Suprapubic skin (tissue), 4 donors: ENCODE measurements around the gene BLNK. TPM values are rescaled to one million over a fixed set of nuclear protein-coding genes. Genes with fewer than 3 reads are reported as not detected.

Source experiments
- DNase-seq, 2 donors: peaks; one replicate each; pipeline ENCODE4 v3.0.0-alpha.2; 2019; ENCODE audit warnings: low spot score in 2 of 2
- H3K27ac ChIP-seq: fragments of 200-600 bp; sonication (generic); one replicate; pipeline ENCODE4 v1.5.1; 2019
- H3K27me3 ChIP-seq: fragments of 200-600 bp; sonication (generic); one replicate; pipeline ENCODE4 v1.5.1; 2019
- H3K36me3 ChIP-seq: fragments of 200-600 bp; sonication (generic); one replicate; pipeline ENCODE4 v1.5.1; 2019
- H3K4me1 ChIP-seq: fragments of 200-600 bp; sonication (generic); one replicate; pipeline ENCODE4 v1.5.1; 2019
- H3K4me3 ChIP-seq: fragments of 200-600 bp; sonication (generic); one replicate; pipeline ENCODE4 v1.5.1; 2019; ENCODE audit warnings: mild to moderate bottlenecking
- H3K9me3 ChIP-seq: fragments of 200-600 bp; sonication (generic); one replicate; pipeline ENCODE4 v1.5.1; 2019
- EP300 ChIP-seq: sonication (generic); formaldehyde crosslinking; IDR thresholded peaks from one replicate; pipeline ENCODE4 v1.6.1; 2017; ENCODE audit warnings: antibody characterized with exemption
- POLR2A ChIP-seq, 2 donors: fragments of 450-650 bp; IDR thresholded peaks; one replicate each; pipeline ENCODE4 v1.6.1; 2017; ENCODE audit warnings: antibody characterized with exemption in 2 of 2, mild to moderate bottlenecking in 2 of 2, moderate library complexity in 2 of 2
- POLR2AphosphoS5 ChIP-seq, 3 donors: sonication (generic); formaldehyde crosslinking; IDR thresholded peaks; one replicate each; pipeline ENCODE4 v1.6.1; 2017; ENCODE audit warnings: antibody characterized with exemption in 3 of 3
- WGBS: methylation state at CpG from one replicate; pipeline ENCODE4 v1.1.5; 2018; 5-methylcytosine and 5-hydroxymethylcytosine counted together
- total RNA-seq, 4 donors: library from RNA; depleted of rRNA; stranded (reverse); fragments of >200 nt; gene quantifications; one replicate each; pipeline ENCODE4 v1.1.0, GENCODE V29; 2016
- TF ChIP-seq, protein P1 (sequence below), 2 donors: fragments of 200-600 bp in 1 of 2; fragments of 450-650 bp in 1 of 2; sonication (generic) in 1 of 2; IDR thresholded peaks; one replicate each; pipeline ENCODE4 v1.5.1; 2016 to 2019; ENCODE audit warnings: antibody characterized with exemption in 2 of 2, mild to moderate bottlenecking in 1 of 2, moderate library complexity in 1 of 2

The BLNK gene
- total RNA-seq, 4 donors from 2014 or later, result 4.7 to 9.7 (median 5.7) TPM

DNA sequence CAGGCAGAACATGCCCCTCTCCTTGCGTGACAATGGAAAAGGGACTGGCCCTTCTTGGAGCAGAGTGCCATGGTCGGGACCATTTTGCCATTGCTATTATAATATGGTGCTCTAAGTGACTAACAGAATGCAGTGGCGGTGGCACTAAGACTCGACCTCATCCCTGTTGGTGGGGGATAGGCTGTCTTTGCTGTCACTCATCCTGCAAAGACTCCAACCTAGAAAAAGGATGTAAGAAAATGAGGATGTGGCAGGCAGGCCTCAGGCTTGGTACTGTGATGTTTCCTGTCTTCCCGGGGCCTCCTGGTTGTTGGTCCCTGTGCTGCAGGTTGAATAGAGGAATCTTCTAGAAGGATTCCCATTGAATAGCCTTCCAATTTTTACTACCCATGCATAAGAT lies 18.6 kb downstream of the BLNK start:
- H3K36me3 ChIP-seq, result no peaks in the 10 kb centered on the region
- TF ChIP-seq POLR2AphosphoS5 (IDR thresholded peaks at IDR 0.05), result no peak
- no peak for TF ChIP-seq EP300
- no peak for TF ChIP-seq POLR2A (IDR thresholded peaks at IDR 0.05)
- TF ChIP-seq, protein P1, sequence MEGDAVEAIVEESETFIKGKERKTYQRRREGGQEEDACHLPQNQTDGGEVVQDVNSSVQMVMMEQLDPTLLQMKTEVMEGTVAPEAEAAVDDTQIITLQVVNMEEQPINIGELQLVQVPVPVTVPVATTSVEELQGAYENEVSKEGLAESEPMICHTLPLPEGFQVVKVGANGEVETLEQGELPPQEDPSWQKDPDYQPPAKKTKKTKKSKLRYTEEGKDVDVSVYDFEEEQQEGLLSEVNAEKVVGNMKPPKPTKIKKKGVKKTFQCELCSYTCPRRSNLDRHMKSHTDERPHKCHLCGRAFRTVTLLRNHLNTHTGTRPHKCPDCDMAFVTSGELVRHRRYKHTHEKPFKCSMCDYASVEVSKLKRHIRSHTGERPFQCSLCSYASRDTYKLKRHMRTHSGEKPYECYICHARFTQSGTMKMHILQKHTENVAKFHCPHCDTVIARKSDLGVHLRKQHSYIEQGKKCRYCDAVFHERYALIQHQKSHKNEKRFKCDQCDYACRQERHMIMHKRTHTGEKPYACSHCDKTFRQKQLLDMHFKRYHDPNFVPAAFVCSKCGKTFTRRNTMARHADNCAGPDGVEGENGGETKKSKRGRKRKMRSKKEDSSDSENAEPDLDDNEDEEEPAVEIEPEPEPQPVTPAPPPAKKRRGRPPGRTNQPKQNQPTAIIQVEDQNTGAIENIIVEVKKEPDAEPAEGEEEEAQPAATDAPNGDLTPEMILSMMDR (IDR thresholded peaks at IDR 0.05), result no peak
- WGBS, result 88% methylated on average over 5 of the region's 5 CpGs
- H3K4me3 ChIP-seq, result no peak overlapping the region
- H3K27ac ChIP-seq, result no peak overlapping the region
- no peaks in the 10 kb centered on the region for H3K27me3 ChIP-seq
- H3K9me3 ChIP-seq, result no peaks in the 10 kb centered on the region
- peaks cover 5% of the 10 kb centered on the region for H3K4me1 ChIP-seq
- DNase-seq, result no peak

DNA sequence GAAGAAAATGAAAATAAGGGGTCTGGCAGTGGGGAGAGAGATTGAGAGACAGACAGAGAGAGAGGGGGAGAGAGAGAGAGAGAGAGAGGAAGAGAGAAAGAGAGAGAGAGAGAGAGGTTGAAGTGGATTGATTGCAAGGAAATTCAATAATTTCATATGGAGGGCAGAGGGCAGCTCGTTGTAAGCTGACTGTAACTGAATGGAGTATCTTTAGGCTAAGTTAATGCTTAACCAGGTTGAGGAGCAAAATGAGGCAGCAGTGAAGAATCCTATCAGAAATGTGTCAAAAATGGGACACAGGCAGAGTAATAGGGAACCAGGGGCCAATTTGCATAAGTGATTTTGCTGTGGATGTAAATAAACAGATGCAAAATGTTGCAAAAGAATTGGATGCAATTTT lies 21.0 kb downstream of the BLNK start:
- Histone ChIP-seq H3K27ac (no peak overlapping the region), H3K9me3 (no peaks in the 10 kb centered on the region), H3K4me1 (no peaks in the 10 kb centered on the region), H3K36me3 (no peaks in the 10 kb centered on the region), H3K4me3 (no peak overlapping the region), H3K27me3 (no peaks in the 10 kb centered on the region)
- TF ChIP-seq EP300 (no peak), POLR2AphosphoS5 (IDR thresholded peaks at IDR 0.05) (no peak), POLR2A (IDR thresholded peaks at IDR 0.05) (no peak)
- TF ChIP-seq, protein P1 (IDR thresholded peaks at IDR 0.05), result no peak
- WGBS, result 77% methylated on average over 1 of the region's 1 CpG
- no peak for DNase-seq

DNA sequence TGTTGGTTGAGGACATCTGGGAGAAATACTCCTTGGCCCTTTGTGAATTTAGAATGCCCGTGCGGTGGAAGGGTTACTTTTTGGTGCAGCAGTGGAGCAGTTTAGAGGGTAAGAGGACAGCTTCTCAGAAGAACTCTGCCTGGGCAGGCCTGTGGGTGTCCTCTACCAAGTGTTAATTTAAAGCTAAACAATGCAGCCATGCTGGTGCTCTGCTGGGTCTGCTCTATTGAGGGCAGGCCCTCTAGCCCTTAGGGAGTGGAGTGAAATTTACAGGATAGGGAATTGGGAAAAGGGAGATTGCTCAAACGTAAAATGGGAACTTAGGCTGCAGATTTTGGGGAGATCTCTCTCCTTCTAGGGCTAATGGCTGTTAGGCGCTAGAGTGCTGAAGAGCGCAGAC lies 22.1 kb downstream of the BLNK start:
- no peaks in the 10 kb centered on the region for H3K36me3 ChIP-seq
- DNase-seq, result no peak
- WGBS, result 89% methylated on average over 5 of the region's 5 CpGs
- TF ChIP-seq POLR2AphosphoS5 (IDR thresholded peaks at IDR 0.05) (no peak), EP300 (no peak)
- no peak overlapping the region for H3K27ac ChIP-seq
- no peaks in the 10 kb centered on the region for H3K27me3 ChIP-seq
- no peak overlapping the region for H3K4me3 ChIP-seq
- H3K4me1 ChIP-seq, result no peaks in the 10 kb centered on the region
- no peaks in the 10 kb centered on the region for H3K9me3 ChIP-seq

DNA sequence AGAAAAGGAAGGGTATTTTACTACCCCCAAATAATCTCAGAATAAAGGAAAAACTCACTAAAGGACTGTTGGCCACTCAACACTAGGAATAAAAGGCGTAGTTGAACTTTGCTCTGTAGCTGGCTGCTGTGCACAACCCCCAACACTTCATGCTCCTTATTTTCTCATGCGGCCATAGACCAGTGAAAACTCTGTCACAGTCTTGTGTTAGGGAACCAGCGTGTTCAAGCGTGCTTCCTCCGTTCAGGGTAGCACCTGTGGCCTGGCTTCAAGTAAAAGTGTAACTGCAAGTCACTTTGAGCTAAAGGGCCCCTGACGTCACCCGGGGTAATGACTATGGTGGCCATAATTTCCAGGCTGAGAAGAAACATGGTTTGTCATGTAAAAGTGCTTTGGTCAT lies 27.0 kb downstream of the BLNK start:
- Histone ChIP-seq H3K27ac (no peak overlapping the region), H3K4me1 (no peaks in the 10 kb centered on the region), H3K9me3 (no peaks in the 10 kb centered on the region), H3K27me3 (no peaks in the 10 kb centered on the region), H3K4me3 (no peak overlapping the region), H3K36me3 (no peaks in the 10 kb centered on the region)
- WGBS, result 87% methylated on average over 7 of the region's 7 CpGs
- no peak for DNase-seq
- no peak for TF ChIP-seq POLR2AphosphoS5 (IDR thresholded peaks at IDR 0.05)
- no peak for TF ChIP-seq POLR2A (IDR thresholded peaks at IDR 0.05)
- TF ChIP-seq EP300, result no peak
- TF ChIP-seq, protein P1 (IDR thresholded peaks at IDR 0.05), result no peak

DNA sequence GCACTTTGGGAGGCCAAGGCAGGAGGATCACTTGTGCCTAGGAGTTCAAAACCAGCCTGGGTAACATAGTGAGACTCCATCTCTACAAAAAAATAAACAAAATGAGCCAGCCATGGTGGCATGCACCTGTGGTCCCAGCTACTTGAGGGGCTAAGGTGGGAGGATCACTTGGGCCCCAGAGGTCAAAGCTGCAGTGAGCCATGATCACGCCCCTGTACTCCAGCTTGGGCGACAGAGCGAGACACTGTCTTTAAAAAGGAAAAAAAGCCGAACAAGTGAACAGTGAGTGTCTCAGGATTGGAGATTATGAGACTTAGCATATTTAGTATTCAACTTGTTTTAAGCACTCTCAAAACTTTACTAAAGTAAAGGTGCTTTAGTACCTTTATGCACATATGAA lies 28.1 kb downstream of the BLNK start:
- Histone ChIP-seq H3K27ac (no peak overlapping the region), H3K27me3 (no peaks in the 10 kb centered on the region), H3K4me3 (no peak overlapping the region), H3K9me3 (no peaks in the 10 kb centered on the region), H3K4me1 (no peaks in the 10 kb centered on the region), H3K36me3 (no peaks in the 10 kb centered on the region)
- WGBS, result 96% methylated on average over 4 of the region's 4 CpGs
- TF ChIP-seq, protein P1 (IDR thresholded peaks at IDR 0.05), result no peak
- no peak for TF ChIP-seq POLR2A (IDR thresholded peaks at IDR 0.05)
- TF ChIP-seq EP300, result no peak
- no peak for TF ChIP-seq POLR2AphosphoS5 (IDR thresholded peaks at IDR 0.05)
- no peak for DNase-seq

DNA sequence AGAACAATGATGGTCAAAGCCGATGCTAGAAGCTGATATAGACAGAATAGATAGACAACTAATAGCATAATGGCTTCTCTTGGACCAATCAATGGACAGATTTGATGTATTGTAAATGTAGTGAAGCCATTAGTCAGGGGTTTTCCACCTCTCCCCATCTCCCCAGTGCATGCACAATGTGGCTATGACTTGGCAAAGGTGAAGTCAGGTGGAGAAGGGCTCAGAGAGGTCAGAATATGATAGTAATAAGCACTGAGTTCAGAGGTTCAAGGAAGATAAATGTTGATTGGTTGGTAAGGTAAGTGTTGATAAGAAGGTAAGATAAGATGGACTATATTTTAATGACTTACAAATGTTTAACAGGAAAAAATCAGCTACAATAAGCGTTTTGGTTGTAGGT lies 28.5 kb downstream of the BLNK start:
- no peak overlapping the region for H3K27ac ChIP-seq
- no peaks in the 10 kb centered on the region for H3K9me3 ChIP-seq
- H3K4me1 ChIP-seq, result no peaks in the 10 kb centered on the region
- DNase-seq, result no peak
- no peaks in the 10 kb centered on the region for H3K36me3 ChIP-seq
- no peaks in the 10 kb centered on the region for H3K27me3 ChIP-seq
- H3K4me3 ChIP-seq, result no peak overlapping the region
- 77% methylated on average over 2 of the region's 2 CpGs for WGBS
- TF ChIP-seq EP300, result no peak
- TF ChIP-seq, protein P1 (IDR thresholded peaks at IDR 0.05), result no peak
- TF ChIP-seq POLR2A (IDR thresholded peaks at IDR 0.05), result no peak
- no peak for TF ChIP-seq POLR2AphosphoS5 (IDR thresholded peaks at IDR 0.05)
